MM.1S (cell line): ENCODE measurements around the gene SLPI.

Experiments used
- CTCF ChIP-seq: fragments of 300-600 bp; sonication (generic); IDR thresholded peaks from 2 replicates; pipeline ENCODE4 v1.5.1; 2016; ENCODE audit warnings: antibody characterized with exemption, low read length, mixed read lengths
- EZH2 ChIP-seq: fragments of 300-600 bp; sonication (generic); optimal IDR thresholded peaks from 2 replicates; pipeline ENCODE3; 2017; ENCODE audit warnings: low read depth, mild to moderate bottlenecking, antibody characterized with exemption, low read length, mixed read lengths
- EZH2phosphoT487 ChIP-seq: fragments of 300-600 bp; sonication (generic); IDR thresholded peaks from 2 replicates; pipeline ENCODE4 v1.6.1; 2018; ENCODE audit warnings: antibody characterized with exemption, low read length

GRCh38 chr20:45246109-45246508, 8.3 kb downstream of the SLPI start:
- TF ChIP-seq CTCF (no peak), EZH2 (no peak), EZH2phosphoT487 (no peak)
